ENCODE results near the gene CDKAL1.

DNA sequence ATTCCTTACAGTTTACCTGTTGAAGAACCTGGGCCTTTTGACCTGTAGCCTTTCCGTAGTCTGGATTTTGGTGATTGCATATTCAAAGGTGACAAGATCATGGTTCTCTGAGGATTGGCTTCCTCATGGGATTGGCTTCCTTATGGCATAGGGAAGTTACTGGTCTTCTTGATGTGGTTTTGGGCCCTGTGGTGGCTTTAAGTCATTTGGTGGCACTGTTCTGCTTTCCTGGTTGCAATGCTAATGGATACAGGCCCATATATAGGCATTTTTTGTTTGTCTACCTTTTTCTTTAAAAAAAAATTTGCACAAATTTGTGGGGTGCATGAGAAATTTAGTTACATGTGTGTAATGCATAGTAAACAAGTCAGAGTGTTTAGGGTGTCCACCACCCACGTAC is 185.7 kb downstream of the CDKAL1 start:
- TF ChIP-seq, protein P1, sequence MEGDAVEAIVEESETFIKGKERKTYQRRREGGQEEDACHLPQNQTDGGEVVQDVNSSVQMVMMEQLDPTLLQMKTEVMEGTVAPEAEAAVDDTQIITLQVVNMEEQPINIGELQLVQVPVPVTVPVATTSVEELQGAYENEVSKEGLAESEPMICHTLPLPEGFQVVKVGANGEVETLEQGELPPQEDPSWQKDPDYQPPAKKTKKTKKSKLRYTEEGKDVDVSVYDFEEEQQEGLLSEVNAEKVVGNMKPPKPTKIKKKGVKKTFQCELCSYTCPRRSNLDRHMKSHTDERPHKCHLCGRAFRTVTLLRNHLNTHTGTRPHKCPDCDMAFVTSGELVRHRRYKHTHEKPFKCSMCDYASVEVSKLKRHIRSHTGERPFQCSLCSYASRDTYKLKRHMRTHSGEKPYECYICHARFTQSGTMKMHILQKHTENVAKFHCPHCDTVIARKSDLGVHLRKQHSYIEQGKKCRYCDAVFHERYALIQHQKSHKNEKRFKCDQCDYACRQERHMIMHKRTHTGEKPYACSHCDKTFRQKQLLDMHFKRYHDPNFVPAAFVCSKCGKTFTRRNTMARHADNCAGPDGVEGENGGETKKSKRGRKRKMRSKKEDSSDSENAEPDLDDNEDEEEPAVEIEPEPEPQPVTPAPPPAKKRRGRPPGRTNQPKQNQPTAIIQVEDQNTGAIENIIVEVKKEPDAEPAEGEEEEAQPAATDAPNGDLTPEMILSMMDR (IDR thresholded peaks at IDR 0.05), result no peak
- TF ChIP-seq POLR2A (IDR thresholded peaks at IDR 0.05) (no peak), POLR2AphosphoS5 (IDR thresholded peaks at IDR 0.05) (no peak)

All from prostate gland (tissue), 2 donors.